Gastroesophageal sphincter (tissue), 4 donors: ENCODE results near the gene FBXW4. TPM values are rescaled to one million over a fixed set of nuclear protein-coding genes. Genes with fewer than 3 reads are reported as not detected.

ENCODE experiments used
- ATAC-seq: fragments of 150-250 bp; one replicate; pipeline ENCODE4 v1.9.1; 2016; ENCODE audit warnings: mild to moderate bottlenecking, moderate library complexity
- H3K27ac ChIP-seq, 4 donors: fragments of 200-600 bp; sonication (generic) in 3 of 4; 1 replicate in 3 of 4; 2 replicates in 1 of 4; pipeline ENCODE4 v1.5.1; 2016 to 2019
- H3K27me3 ChIP-seq: fragments of 200-600 bp; sonication (generic); one replicate; pipeline ENCODE4 v1.5.1; 2019
- H3K36me3 ChIP-seq, 2 donors: fragments of 200-600 bp; sonication (generic); one replicate each; pipeline ENCODE4 v1.5.1; 2019; ENCODE audit warnings: control low read depth in 1 of 2
- H3K4me1 ChIP-seq, 3 donors: fragments of 200-600 bp; sonication (generic); 1 replicate in 2 of 3; 2 replicates in 1 of 3; pipeline ENCODE4 v1.5.1; 2016 to 2019; ENCODE audit warnings: control low read depth in 2 of 3
- H3K4me3 ChIP-seq, 2 donors: fragments of 200-600 bp; sonication (generic); one replicate each; pipeline ENCODE4 v1.5.1; 2019; ENCODE audit warnings: mild to moderate bottlenecking in 1 of 2, moderate library complexity in 1 of 2
- H3K9me3 ChIP-seq, 3 donors: fragments of 200-600 bp; sonication (generic); one replicate each; pipeline ENCODE4 v1.5.1; 2017 to 2019; ENCODE audit warnings: control low read depth in 2 of 3
- CTCF ChIP-seq, 4 experiments: fragments of 200-600 bp in 2 of 4; fragments of 450-650 bp in 2 of 4; sonication (generic) in 1 of 4; IDR thresholded peaks; one replicate each; pipeline ENCODE4 v1.5.1; 2017 to 2019; ENCODE audit warnings: antibody characterized with exemption in 4 of 4, mild to moderate bottlenecking in 2 of 4, moderate library complexity in 2 of 4
- EP300 ChIP-seq: sonication (generic); formaldehyde crosslinking; IDR thresholded peaks from one replicate; pipeline ENCODE4 v1.6.1; 2017; ENCODE audit warnings: antibody characterized with exemption, mild to moderate bottlenecking
- POLR2A ChIP-seq, 2 donors: fragments of 450-650 bp; IDR thresholded peaks; one replicate each; pipeline ENCODE4 v1.6.1; 2017; ENCODE audit warnings: antibody characterized with exemption in 2 of 2, mild to moderate bottlenecking in 2 of 2, moderate library complexity in 1 of 2
- POLR2AphosphoS5 ChIP-seq: sonication (generic); formaldehyde crosslinking; IDR thresholded peaks from one replicate; pipeline ENCODE4 v1.6.1; 2017; ENCODE audit warnings: antibody characterized with exemption
- WGBS, 2 donors: methylation state at CpG; one replicate each; pipeline ENCODE4 v1.1.5; 2018; ENCODE audit warnings: low coverage in 1 of 2; 5-methylcytosine and 5-hydroxymethylcytosine counted together
- total RNA-seq, 4 donors: library from RNA; depleted of rRNA; stranded (reverse); fragments of >200 nt; gene quantifications; one replicate each; pipeline ENCODE4 v1.1.0, GENCODE V29; 2016

The FBXW4 gene
- total RNA-seq, 4 donors from 2014 or later, result 85.4 to 131 (median 112) TPM

- peaks cover 0 to 86% of the 10 kb centered on the region in 2 donors for H3K36me3 ChIP-seq
- no peaks in the 10 kb centered on the region for H3K4me1 ChIP-seq
- no peak for ATAC-seq
- no peaks in the 10 kb centered on the region for H3K27me3 ChIP-seq
- 79 to 81% methylated on average over 2 to 5 of the region's 8 CpGs for WGBS, 2 donors
- TF ChIP-seq CTCF (IDR thresholded peaks at IDR 0.05), result no peak
- TF ChIP-seq EP300, result no peak
- TF ChIP-seq POLR2AphosphoS5, result no peak
- TF ChIP-seq POLR2A (IDR thresholded peaks at IDR 0.05), result no peak
- H3K27ac ChIP-seq, result no peak overlapping the region
- H3K4me3 ChIP-seq, result no peak overlapping the region
- no peaks in the 10 kb centered on the region for H3K9me3 ChIP-seq
Observed at GRCh38 chr10:101617102-101617823, 77.7 kb downstream of the FBXW4 start.

DNA sequence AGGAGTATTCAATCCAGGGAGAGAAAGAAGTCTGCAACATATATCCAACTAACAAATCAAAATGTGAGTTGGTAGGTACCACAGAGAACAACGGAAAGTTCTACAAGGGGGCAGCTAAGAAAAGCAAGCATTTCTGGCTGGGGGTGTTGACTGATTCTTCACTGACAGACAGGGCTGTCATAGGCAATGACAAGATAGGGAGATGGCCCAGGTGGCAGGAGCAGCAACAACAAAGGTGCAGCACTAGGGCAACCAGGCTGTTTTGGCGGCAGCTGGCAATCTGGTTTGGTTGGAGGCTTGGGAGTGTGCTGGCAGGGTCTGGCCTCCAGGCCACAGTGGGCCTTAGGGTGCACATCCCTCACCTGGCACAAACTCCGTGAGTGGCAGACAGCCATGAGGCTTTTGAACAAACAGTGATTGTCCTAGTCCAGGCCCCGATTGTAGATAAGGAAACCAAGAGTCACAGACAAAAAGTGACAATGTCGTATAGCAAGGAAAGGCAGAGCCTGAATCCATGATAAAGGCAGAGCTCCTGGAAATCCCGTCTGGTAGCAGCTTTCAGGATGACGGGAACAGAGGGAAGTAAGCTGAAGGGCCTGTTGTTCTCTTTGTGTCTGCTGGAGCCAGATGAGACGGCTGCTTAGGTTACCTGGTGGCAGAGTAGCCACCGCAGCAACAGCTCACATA, 78.4 kb downstream of the FBXW4 start:
- H3K27ac ChIP-seq, result no peak overlapping the region
- peaks cover 0 to 86% of the 10 kb centered on the region in 2 donors for H3K36me3 ChIP-seq
- ATAC-seq, result no peak
- WGBS, 2 donors, result 75 to 81% methylated on average over 7 to 8 of the region's 9 CpGs
- H3K4me3 ChIP-seq, result no peak overlapping the region
- no peaks in the 10 kb centered on the region for H3K4me1 ChIP-seq
- no peaks in the 10 kb centered on the region for H3K9me3 ChIP-seq
- H3K27me3 ChIP-seq, result no peaks in the 10 kb centered on the region
- TF ChIP-seq EP300, result no peak

- H3K4me3 ChIP-seq, result no peak overlapping the region
- H3K27ac ChIP-seq, result no peak overlapping the region
- TF ChIP-seq EP300 (no peak), POLR2A (IDR thresholded peaks at IDR 0.05) (no peak)
- peaks cover 0 to 86% of the 10 kb centered on the region in 2 donors for H3K36me3 ChIP-seq
- 69 to 86% methylated on average over 2 of the region's 5 CpGs for WGBS, 2 donors
- H3K27me3 ChIP-seq, result no peaks in the 10 kb centered on the region
- no peaks in the 10 kb centered on the region for H3K9me3 ChIP-seq
- ATAC-seq, result no peak
- H3K4me1 ChIP-seq, result no peaks in the 10 kb centered on the region
Observed at GRCh38 chr10:101615525-101616116, 79.3 kb downstream of the FBXW4 start.

GRCh38 chr10:101614663-101615524, 80.1 kb downstream of the FBXW4 start:
- H3K27ac ChIP-seq, result no peak overlapping the region
- peaks cover 0 to 86% of the 10 kb centered on the region in 2 donors for H3K36me3 ChIP-seq
- WGBS, 2 donors, result 52 to 61% methylated on average over 3 to 7 of the region's 13 CpGs

DNA sequence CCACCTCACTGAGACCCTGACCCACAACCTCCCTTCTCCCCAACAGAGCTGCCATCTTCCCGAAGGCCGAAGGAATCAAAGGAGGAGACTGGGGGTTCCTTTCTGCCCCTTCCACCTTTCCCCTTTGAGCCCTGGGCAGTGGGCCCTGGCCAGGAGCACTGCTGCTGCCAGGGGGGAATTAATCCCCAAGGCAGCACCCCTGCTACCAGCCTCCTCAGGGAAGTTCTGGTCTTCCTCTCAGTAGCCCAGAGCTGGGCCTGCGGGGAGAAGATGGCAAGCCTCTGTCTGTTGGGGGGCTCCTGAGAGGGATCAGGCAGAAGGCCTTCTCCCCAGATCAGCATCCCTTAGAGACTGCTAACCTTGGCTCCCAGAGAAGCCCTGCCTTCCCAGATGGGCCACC, 81.3 kb downstream of the FBXW4 start:
- H3K27ac ChIP-seq, result no peak overlapping the region
- no peak for TF ChIP-seq POLR2A (IDR thresholded peaks at IDR 0.05)
- TF ChIP-seq EP300, result no peak
- TF ChIP-seq CTCF (IDR thresholded peaks at IDR 0.05), result no peak
- TF ChIP-seq POLR2AphosphoS5, result no peak
- H3K27me3 ChIP-seq, result no peaks in the 10 kb centered on the region
- no peaks in the 10 kb centered on the region for H3K4me1 ChIP-seq
- ATAC-seq, result no peak
- H3K9me3 ChIP-seq, result no peaks in the 10 kb centered on the region
- WGBS, 2 donors, result no CpG with 5 or more reads among the region's 3 CpGs
- H3K36me3 ChIP-seq, result peaks cover 0 to 86% of the 10 kb centered on the region in 2 donors
- no peak overlapping the region for H3K4me3 ChIP-seq

More at GRCh38 chr10:101614663-101615524, 80.1 kb downstream of the FBXW4 start:
- Histone ChIP-seq H3K4me3 (no peak overlapping the region), H3K27me3 (no peaks in the 10 kb centered on the region), H3K9me3 (no peaks in the 10 kb centered on the region), H3K4me1 (no peaks in the 10 kb centered on the region)
- ATAC-seq, result no peak
- TF ChIP-seq CTCF (IDR thresholded peaks at IDR 0.05) (no peak), POLR2A (IDR thresholded peaks at IDR 0.05) (no peak), EP300 (no peak), POLR2AphosphoS5 (no peak)
